H9 (cell line): Measurements from ENCODE around the gene MOBP. TPM values are rescaled to one million over a fixed set of nuclear protein-coding genes. Genes with fewer than 3 reads are reported as not detected.

Source experiments
- DNase-seq: peaks from one replicate; pipeline ENCODE4 v3.0.0-alpha.2; 2017
- H2AFZ ChIP-seq: one replicate; pipeline ENCODE4 v1.6.1; 2013; ENCODE audit warnings: mild to moderate bottlenecking, low read length, control low read depth, moderate library complexity
- H2AK5ac ChIP-seq: 2 replicates; pipeline ENCODE4 v1.6.1; 2013; ENCODE audit warnings: low read length, control low read depth, mixed read lengths; ENCODE audit not compliant: insufficient read length
- H2BK120ac ChIP-seq: one replicate; pipeline ENCODE4 v1.6.1; 2013; ENCODE audit warnings: low read depth, mild to moderate bottlenecking, low read length, control low read depth, inconsistent platforms; ENCODE audit not compliant: poor library complexity, severe bottlenecking
- H2BK12ac ChIP-seq: 2 replicates; pipeline ENCODE4 v1.6.1; 2013; ENCODE audit warnings: low read length, control low read depth, mixed read lengths, low read depth; ENCODE audit not compliant: insufficient read length
- H2BK15ac ChIP-seq: 2 replicates; pipeline ENCODE4 v1.6.1; 2013; ENCODE audit warnings: low read depth, low read length, control low read depth
- H2BK20ac ChIP-seq: one replicate; pipeline ENCODE4 v1.6.1; 2013; ENCODE audit warnings: low read depth, mild to moderate bottlenecking, low read length, control low read depth, inconsistent platforms; ENCODE audit not compliant: poor library complexity, severe bottlenecking
- H2BK5ac ChIP-seq: 2 replicates; pipeline ENCODE4 v1.6.1; 2013; ENCODE audit warnings: low read length, control low read depth, mixed read lengths; ENCODE audit not compliant: insufficient read length
- H3K14ac ChIP-seq: 2 replicates; pipeline ENCODE4 v1.6.1; 2013; ENCODE audit warnings: low read length, control low read depth; ENCODE audit not compliant: insufficient read depth
- H3K18ac ChIP-seq: 2 replicates; pipeline ENCODE4 v1.6.1; 2013; ENCODE audit warnings: low read depth, mild to moderate bottlenecking, mixed read lengths, low read length, control low read depth; ENCODE audit not compliant: insufficient read length
- H3K23ac ChIP-seq: 2 replicates; pipeline ENCODE4 v1.6.1; 2013; ENCODE audit warnings: low read length, control low read depth, mixed read lengths, low read depth; ENCODE audit not compliant: insufficient read length
- H3K23me2 ChIP-seq: 2 replicates; pipeline ENCODE4 v1.6.1; 2013; ENCODE audit warnings: low read depth, mild to moderate bottlenecking, mixed read lengths, low read length, control low read depth; ENCODE audit not compliant: insufficient read length, poor library complexity, severe bottlenecking
- H3K27ac ChIP-seq: 2 replicates; pipeline ENCODE4 v1.5.1; 2013; ENCODE audit warnings: low read length, control low read depth, mixed read lengths, low read depth; ENCODE audit not compliant: insufficient read length
- H3K27me3 ChIP-seq: 2 replicates; pipeline ENCODE4 v1.6.1; 2013; ENCODE audit warnings: low read length, control low read depth, inconsistent platforms; ENCODE audit not compliant: insufficient read depth
- H3K4ac ChIP-seq: 2 replicates; pipeline ENCODE4 v1.6.1; 2013; ENCODE audit warnings: low read depth, mild to moderate bottlenecking, control low read depth, inconsistent platforms, low read length, moderate library complexity
- H3K4me1 ChIP-seq: 2 replicates; pipeline ENCODE4 v1.6.1; 2013; ENCODE audit warnings: low read length, control low read depth, inconsistent platforms; ENCODE audit not compliant: insufficient read depth
- H3K4me2 ChIP-seq: 2 replicates; pipeline ENCODE4 v1.6.1; 2013; ENCODE audit warnings: low read length, control low read depth, mixed read lengths; ENCODE audit not compliant: insufficient read length, insufficient read depth
- H3K56ac ChIP-seq: 2 replicates; pipeline ENCODE4 v1.6.1; 2013; ENCODE audit warnings: low read depth, mild to moderate bottlenecking, mixed read lengths, low read length, control low read depth; ENCODE audit not compliant: insufficient read length
- H3K79me1 ChIP-seq: 2 replicates; pipeline ENCODE4 v1.6.1; 2013; ENCODE audit warnings: low read depth, mild to moderate bottlenecking, moderate library complexity, low read length, control low read depth, inconsistent platforms; ENCODE audit not compliant: insufficient read depth, poor library complexity, severe bottlenecking
- H3K79me2 ChIP-seq: 2 replicates; pipeline ENCODE4 v1.6.1; 2013; ENCODE audit warnings: low read length, control low read depth, inconsistent platforms; ENCODE audit not compliant: insufficient read depth
- H3K9ac ChIP-seq: 2 replicates; pipeline ENCODE4 v1.6.1; 2013; ENCODE audit warnings: low read length, control low read depth, mixed read lengths; ENCODE audit not compliant: insufficient read length; ENCODE audit errors: extremely low read depth
- H3K9me3 ChIP-seq: one replicate; pipeline ENCODE4 v1.6.1; 2013; ENCODE audit warnings: low read depth, low read length, inconsistent platforms; ENCODE audit not compliant: control insufficient read depth
- H3T11ph ChIP-seq: one replicate; pipeline ENCODE4 v1.6.1; 2013; ENCODE audit warnings: mild to moderate bottlenecking, low read length, control low read depth, inconsistent platforms
- H4K20me1 ChIP-seq: one replicate; pipeline ENCODE4 v1.6.1; 2013; ENCODE audit not compliant: control insufficient read depth, insufficient read length, insufficient read depth
- H4K5ac ChIP-seq: 2 replicates; pipeline ENCODE4 v1.6.1; 2013; ENCODE audit warnings: low read depth, mild to moderate bottlenecking, mixed read lengths, low read length, control low read depth; ENCODE audit not compliant: insufficient read length
- H4K8ac ChIP-seq: replicated peaks from 2 replicates; pipeline ENCODE4 v1.6.1; 2013; ENCODE audit warnings: low read length, control low read depth, mixed read lengths, low read depth; ENCODE audit not compliant: insufficient read length
- H4K91ac ChIP-seq: 2 replicates; pipeline ENCODE4 v1.6.1; 2013; ENCODE audit warnings: low read depth, mild to moderate bottlenecking, moderate library complexity, mixed read lengths, low read length, control low read depth; ENCODE audit not compliant: insufficient read length
- H3K27ac Mint-ChIP-seq, 3 experiments: 2 replicates in 2 of 3; 3 replicates in 1 of 3; pipeline ENCODE4 v1.8.0; 2020 to 2021; ENCODE audit warnings: mixed read lengths in 3 of 3, mild to moderate bottlenecking in 1 of 3, moderate library complexity in 1 of 3
- H3K27me3 Mint-ChIP-seq: 2 replicates; pipeline ENCODE4 v1.8.0; 2021; ENCODE audit warnings: low read depth, mild to moderate bottlenecking, moderate library complexity, mixed read lengths
- H3K36me3 Mint-ChIP-seq, 3 experiments: 2 replicates in 2 of 3; 3 replicates in 1 of 3; pipeline ENCODE4 v1.8.0; 2020 to 2021; ENCODE audit warnings: low read depth in 3 of 3, mixed read lengths in 3 of 3; ENCODE audit not compliant: insufficient read depth in 1 of 3
- H3K4me1 Mint-ChIP-seq, 2 experiments: 2 replicates each; pipeline ENCODE4 v1.8.0; 2020; ENCODE audit warnings: mixed read lengths in 2 of 2
- H3K4me3 Mint-ChIP-seq, 2 experiments: 2 replicates in 1 of 2; 3 replicates in 1 of 2; pipeline ENCODE4 v1.8.0; 2020 to 2021; ENCODE audit warnings: mild to moderate bottlenecking in 2 of 2, mixed read lengths in 2 of 2, moderate library complexity in 1 of 2
- H3K9me3 Mint-ChIP-seq, 2 experiments: 2 replicates in 1 of 2; 3 replicates in 1 of 2; pipeline ENCODE4 v1.8.0; 2020; ENCODE audit warnings: mild to moderate bottlenecking in 2 of 2, mixed read lengths in 2 of 2, moderate library complexity in 1 of 2
- CTCF ChIP-seq: fragments of 200-600 bp; sonication (generic); conservative IDR thresholded peaks from 3 replicates; pipeline ENCODE4 v1.8.0; 2021; ENCODE audit warnings: antibody characterized with exemption, mild to moderate bottlenecking
- WGBS: extraction: QIAGEN DNeasy Blood & Tissue Kit; methylation state at CpG from one replicate; pipeline ENCODE4 v1.1.7; 2013; ENCODE audit warnings: missing lambda C conversion rate, low lambda C conversion rate, mixed read lengths; ENCODE audit not compliant: insufficient read length; ENCODE audit errors: extremely low coverage; 5-methylcytosine and 5-hydroxymethylcytosine counted together
- total RNA-seq: library from RNA; stranded (reverse); gene quantifications from 2 replicates; pipeline ENCODE4 v1.2.1, GENCODE V29; 2021

The MOBP gene
- total RNA-seq, 1 experiment from 2014 or later, result not detected

DNA sequence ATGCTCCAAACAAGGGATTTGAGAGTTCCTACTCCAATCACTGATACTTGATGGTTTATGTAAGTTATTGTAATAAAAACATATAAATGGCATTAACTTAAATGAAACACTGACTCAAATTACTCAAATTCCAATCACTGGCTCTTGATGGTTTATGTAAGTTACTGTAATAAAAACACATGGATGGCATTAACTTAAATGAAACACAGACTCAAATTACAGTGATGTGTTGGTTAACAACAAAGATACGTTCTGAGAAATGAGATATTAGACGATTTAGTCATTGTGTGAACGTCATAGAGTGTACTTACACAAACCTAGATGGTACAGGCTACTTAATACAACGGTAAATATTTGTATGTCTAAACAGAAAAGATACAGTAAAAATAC is 6.6 kb downstream of the MOBP start:
- Histone ChIP-seq H4K8ac (no peak overlapping the region), H2BK5ac (no peak overlapping the region), H2BK15ac (no peak overlapping the region), H3K9ac (no peak overlapping the region), H3K14ac (no peak overlapping the region), H4K91ac (no peak overlapping the region), H2AK5ac (no peak overlapping the region), H2BK20ac (no peak overlapping the region), H3K56ac (no peak overlapping the region), H2BK12ac (no peak overlapping the region), H3T11ph (no peak overlapping the region), H3K79me1 (no peaks in the 10 kb centered on the region), H3K27ac (no peak overlapping the region), H4K20me1 (no peaks in the 10 kb centered on the region), H3K4me1 (peaks cover 4% of the 10 kb centered on the region; the same call in 1 of the 2 replicates), H3K23ac (no peak overlapping the region), H3K79me2 (no peaks in the 10 kb centered on the region), H3K23me2 (no peaks in the 10 kb centered on the region), H3K18ac (no peak overlapping the region), H2BK120ac (no peak overlapping the region), H3K4ac (no peak overlapping the region), H3K4me2 (no peak overlapping the region), H3K9me3 (no peaks in the 10 kb centered on the region), H4K5ac (no peak overlapping the region), H3K27me3 (no peaks in the 10 kb centered on the region), H2AFZ (no peak overlapping the region)
- Mint-ChIP-seq H3K4me1 (peaks cover 13 to 16% of the 10 kb centered on the region in 2 experiments), H3K4me3 (no peak overlapping the region), H3K27me3 (peaks cover 3% of the 10 kb centered on the region), H3K36me3 (no peaks in the 10 kb centered on the region; a peak in 4 of 7 replicates), H3K9me3 (peaks cover 6 to 12% of the 10 kb centered on the region in 2 experiments; a peak in 4 of 5 replicates), H3K27ac (no peak overlapping the region)
- no peak for TF ChIP-seq CTCF
- no peak for DNase-seq
- WGBS, result no CpG with 5 or more reads among the region's 4 CpGs
